Measurements from ENCODE around the gene TRAM2. TPM values are rescaled to one million over a fixed set of nuclear protein-coding genes. Genes with fewer than 3 reads are reported as not detected.

Gene TRAM2
- polyA plus RNA-seq, 1 experiment: 134 TPM

DNA sequence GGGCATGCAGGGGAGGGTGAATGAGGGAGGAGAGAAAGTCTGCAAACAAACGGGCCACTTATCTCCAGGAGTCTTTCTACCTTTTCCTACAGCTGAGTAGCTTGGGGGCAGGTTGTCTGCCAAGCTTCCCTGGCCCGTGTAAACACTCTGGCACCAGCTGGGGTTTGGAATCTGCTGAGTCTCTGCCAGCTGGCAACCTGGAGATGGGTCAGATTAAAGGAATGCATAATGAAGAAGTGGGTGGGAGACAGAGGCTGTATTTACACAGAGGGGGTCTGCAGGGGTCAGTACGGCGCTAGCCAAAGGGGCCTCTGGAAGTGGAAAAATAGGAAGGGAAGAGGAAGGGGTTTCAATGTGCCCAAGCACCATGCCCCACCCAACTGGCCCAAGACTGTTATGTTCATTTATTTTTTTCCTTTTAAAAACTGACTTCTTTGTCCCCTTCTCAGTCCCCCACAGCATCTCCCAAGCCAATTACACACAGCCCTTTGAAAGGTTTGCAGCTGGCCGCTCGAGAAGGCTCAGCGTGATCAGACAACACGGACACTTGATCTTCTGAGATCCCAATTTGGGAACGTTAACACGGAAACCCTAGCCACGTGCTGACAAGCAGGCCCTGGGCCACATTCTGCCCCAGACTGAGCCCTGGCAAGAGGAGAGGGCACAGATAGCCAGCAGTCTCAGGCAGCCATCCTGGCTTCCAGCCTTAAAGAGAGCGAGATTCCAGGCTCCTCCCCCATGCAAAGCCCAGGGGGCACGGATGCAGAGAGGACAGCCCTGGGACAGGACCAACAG is 25.2 kb downstream of the TRAM2 start:
- Histone ChIP-seq H3K36me3 (ENCODE audit: control insufficient read depth, insufficient read depth, low read length) (0 out of 2 replicates have a peak, but pooled peaks cover 1% of the 10 kb centered on the region), H3K4me3 (ENCODE audit: low read depth, low read length) (no peak overlapping the region), H3K27me3 (ENCODE audit: control insufficient read depth, insufficient read depth, low read length) (no peaks in the 10 kb centered on the region)
- CTCF ChIA-PET: interaction anchor here (1.4 to 1.5 kb wide), 3 partner anchors 12 to 135 kb away, joined by 3 read pairs; no protein-coding TSS in a partner anchor
- POLR2A ChIA-PET: no interaction called here
- no peak for DNase-seq (ENCODE audit: low read depth)
- TF ChIP-seq, protein P1, sequence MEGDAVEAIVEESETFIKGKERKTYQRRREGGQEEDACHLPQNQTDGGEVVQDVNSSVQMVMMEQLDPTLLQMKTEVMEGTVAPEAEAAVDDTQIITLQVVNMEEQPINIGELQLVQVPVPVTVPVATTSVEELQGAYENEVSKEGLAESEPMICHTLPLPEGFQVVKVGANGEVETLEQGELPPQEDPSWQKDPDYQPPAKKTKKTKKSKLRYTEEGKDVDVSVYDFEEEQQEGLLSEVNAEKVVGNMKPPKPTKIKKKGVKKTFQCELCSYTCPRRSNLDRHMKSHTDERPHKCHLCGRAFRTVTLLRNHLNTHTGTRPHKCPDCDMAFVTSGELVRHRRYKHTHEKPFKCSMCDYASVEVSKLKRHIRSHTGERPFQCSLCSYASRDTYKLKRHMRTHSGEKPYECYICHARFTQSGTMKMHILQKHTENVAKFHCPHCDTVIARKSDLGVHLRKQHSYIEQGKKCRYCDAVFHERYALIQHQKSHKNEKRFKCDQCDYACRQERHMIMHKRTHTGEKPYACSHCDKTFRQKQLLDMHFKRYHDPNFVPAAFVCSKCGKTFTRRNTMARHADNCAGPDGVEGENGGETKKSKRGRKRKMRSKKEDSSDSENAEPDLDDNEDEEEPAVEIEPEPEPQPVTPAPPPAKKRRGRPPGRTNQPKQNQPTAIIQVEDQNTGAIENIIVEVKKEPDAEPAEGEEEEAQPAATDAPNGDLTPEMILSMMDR (IDR thresholded peaks at IDR 0.05; ENCODE audit: insufficient read depth, low read depth, low read length): peak; percentile 7; the same call in 1 of the 2 replicates

DNA sequence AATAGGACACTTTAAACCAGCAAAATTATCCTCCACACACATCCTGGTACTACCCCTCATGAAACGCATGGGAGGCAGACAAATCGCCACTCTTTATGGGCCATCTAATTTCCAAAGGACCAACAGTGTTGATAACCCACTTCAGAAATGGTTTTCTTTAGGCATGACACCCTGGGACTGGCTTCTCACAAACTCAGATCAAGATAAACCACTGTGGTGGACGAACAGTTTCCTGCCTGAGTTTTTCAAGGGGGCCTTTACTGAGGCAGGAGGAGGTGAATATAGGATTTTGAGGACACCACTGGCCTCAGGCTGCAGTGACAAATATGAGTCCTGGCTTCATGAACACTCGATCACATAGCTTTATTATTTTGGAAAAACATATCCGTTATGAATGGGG is 26.0 kb downstream of the TRAM2 start:
- ChIA-PET CTCF (interaction anchor here (1.4 to 1.5 kb wide), 2 partner anchors 11 to 134 kb away, joined by 3 read pairs; no protein-coding TSS in a partner anchor), POLR2A (no interaction called here)
- no peaks in the 10 kb centered on the region for H3K27me3 ChIP-seq (ENCODE audit: control insufficient read depth, insufficient read depth, low read length)
- no peak for DNase-seq (ENCODE audit: low read depth)
- H3K36me3 ChIP-seq (ENCODE audit: control insufficient read depth, insufficient read depth, low read length): 0 out of 2 replicates have a peak, but pooled peaks cover 1% of the 10 kb centered on the region
- TF ChIP-seq, protein P1 (IDR thresholded peaks at IDR 0.05; ENCODE audit: insufficient read depth, low read depth, low read length): no peak
- no peak overlapping the region for H3K4me3 ChIP-seq (ENCODE audit: low read depth, low read length)

DNA sequence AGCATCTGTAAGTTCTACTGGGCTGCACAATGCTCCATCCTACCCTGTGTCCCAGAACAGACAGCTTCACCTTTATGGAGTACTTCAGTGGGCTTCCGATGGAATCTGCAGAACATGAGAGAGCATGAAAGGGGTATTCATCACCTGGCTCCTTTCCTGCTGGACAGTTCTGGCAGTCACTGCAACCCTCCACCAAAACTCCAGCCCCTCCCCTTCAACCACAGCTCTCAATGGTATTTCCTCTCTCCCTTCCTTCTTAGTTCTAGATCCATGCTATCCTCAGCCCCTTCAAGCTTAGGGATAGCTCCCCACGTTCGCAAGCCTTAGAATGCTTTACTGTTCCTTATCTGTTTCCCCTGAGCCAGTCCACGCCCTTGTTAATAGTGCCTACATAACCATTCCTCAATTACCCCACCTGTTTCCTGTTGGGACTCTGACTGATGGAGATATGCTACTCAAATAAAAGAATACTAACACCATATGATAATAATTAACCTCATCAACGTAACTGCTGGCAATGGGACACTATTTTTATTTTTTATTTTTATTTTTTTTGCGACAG is 26.8 kb downstream of the TRAM2 start:
- Histone ChIP-seq H3K27me3 (ENCODE audit: control insufficient read depth, insufficient read depth, low read length) (no peaks in the 10 kb centered on the region), H3K36me3 (ENCODE audit: control insufficient read depth, insufficient read depth, low read length) (0 out of 2 replicates have a peak, but pooled peaks cover 1% of the 10 kb centered on the region), H3K4me3 (ENCODE audit: low read depth, low read length) (no peak overlapping the region)
- DNase-seq (ENCODE audit: low read depth): no peak
- ChIA-PET POLR2A (no interaction called here), CTCF (interaction anchor here (0.7 kb wide), 1 partner anchor 35 kb away, joined by 3 read pairs; no protein-coding TSS in a partner anchor)
- TF ChIP-seq, protein P1 (IDR thresholded peaks at IDR 0.05; ENCODE audit: insufficient read depth, low read depth, low read length): no peak

DNA sequence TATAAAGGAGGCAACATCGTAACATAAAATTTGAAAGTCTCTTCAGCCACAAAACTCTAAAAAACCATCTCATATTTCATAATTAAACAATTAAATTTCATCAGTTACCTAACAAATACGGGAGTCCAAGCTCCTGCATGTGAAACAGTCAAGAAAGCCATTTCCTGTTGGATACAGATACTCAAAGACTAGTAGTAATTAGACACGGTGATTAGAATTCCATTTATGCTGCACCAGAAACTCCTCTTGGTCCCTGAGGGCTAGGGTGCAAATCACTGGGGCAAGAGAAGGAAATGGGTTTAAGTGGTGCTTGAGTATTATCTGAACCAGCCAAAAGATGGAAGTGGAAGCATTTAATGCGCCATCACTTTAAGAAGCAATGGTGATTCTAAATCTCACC is 27.4 kb downstream of the TRAM2 start:
- no peaks in the 10 kb centered on the region for H3K27me3 ChIP-seq (ENCODE audit: control insufficient read depth, insufficient read depth, low read length)
- no peak for DNase-seq (ENCODE audit: low read depth)
- POLR2A ChIA-PET: no interaction called here
- TF ChIP-seq, protein P1 (IDR thresholded peaks at IDR 0.05; ENCODE audit: insufficient read depth, low read depth, low read length): no peak
- H3K36me3 ChIP-seq (ENCODE audit: control insufficient read depth, insufficient read depth, low read length): 0 out of 2 replicates have a peak, but pooled peaks cover 1% of the 10 kb centered on the region
- no peak overlapping the region for H3K4me3 ChIP-seq (ENCODE audit: low read depth, low read length)
- CTCF ChIA-PET: interaction anchor here (0.7 to 0.8 kb wide), 2 partner anchors 35 to 132 kb away, joined by 3 read pairs; no protein-coding TSS in a partner anchor

DNA sequence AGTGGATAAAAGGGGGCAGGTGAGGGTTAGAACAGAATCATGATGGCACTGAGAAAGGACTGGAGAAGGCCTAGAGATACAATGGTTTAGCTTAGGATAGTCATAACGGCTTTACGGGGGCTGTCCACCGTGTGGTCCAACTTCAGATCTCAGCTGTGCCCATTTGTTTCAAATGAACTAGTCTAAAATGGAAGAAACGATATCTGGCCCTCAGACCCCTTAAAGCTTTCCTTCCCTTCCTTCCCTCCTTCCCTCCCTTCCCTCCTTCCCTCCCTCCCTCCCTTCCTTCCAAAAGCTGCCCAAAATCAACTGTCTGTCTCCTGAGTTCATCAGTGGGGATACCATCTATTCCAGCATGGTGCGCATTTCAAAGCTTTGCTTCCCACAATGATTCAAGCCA is 27.9 kb downstream of the TRAM2 start:
- Histone ChIP-seq H3K36me3 (ENCODE audit: control insufficient read depth, insufficient read depth, low read length) (0 out of 2 replicates have a peak, but pooled peaks cover 1% of the 10 kb centered on the region), H3K27me3 (ENCODE audit: control insufficient read depth, insufficient read depth, low read length) (no peaks in the 10 kb centered on the region), H3K4me3 (ENCODE audit: low read depth, low read length) (no peak overlapping the region)
- TF ChIP-seq, protein P1 (IDR thresholded peaks at IDR 0.05; ENCODE audit: insufficient read depth, low read depth, low read length): no peak
- CTCF ChIA-PET: interaction anchor here (0.8 kb wide), 1 partner anchor 132 kb away, joined by 3 read pairs; no protein-coding TSS in a partner anchor
- no peak for DNase-seq (ENCODE audit: low read depth)
- POLR2A ChIA-PET: interaction anchor here (0.5 kb wide), 1 partner anchor 470 kb away, joined by 4 read pairs; no protein-coding TSS in a partner anchor

Measured in BJ (cell line).